Measurements from ENCODE around the gene TUBB2B. TPM values are rescaled to one million over a fixed set of nuclear protein-coding genes. Genes with fewer than 3 reads are reported as not detected.
A peak's percentile ranks its signal among the peaks of the same experiment; 100 is the strongest.

The TUBB2B gene
- 22.1 and 26.7 TPM in 2 replicates for total RNA-seq (2014; rRNA removed; shearing (Covaris generic))

- DNase-seq (ENCODE audit: low read depth): no peak
Observed at GRCh38 chr6:3227363-3228045, at the start of gene TUBB2B. Gene TUBB2B (minus strand): TSS chr6:3227653. CDS start chr6:3227543, 110 bp downstream.

GRCh38 chr6:3277251-3277650, 49.8 kb upstream of the TUBB2B start:
- DNase-seq (ENCODE audit: low read depth): no peak

DNA sequence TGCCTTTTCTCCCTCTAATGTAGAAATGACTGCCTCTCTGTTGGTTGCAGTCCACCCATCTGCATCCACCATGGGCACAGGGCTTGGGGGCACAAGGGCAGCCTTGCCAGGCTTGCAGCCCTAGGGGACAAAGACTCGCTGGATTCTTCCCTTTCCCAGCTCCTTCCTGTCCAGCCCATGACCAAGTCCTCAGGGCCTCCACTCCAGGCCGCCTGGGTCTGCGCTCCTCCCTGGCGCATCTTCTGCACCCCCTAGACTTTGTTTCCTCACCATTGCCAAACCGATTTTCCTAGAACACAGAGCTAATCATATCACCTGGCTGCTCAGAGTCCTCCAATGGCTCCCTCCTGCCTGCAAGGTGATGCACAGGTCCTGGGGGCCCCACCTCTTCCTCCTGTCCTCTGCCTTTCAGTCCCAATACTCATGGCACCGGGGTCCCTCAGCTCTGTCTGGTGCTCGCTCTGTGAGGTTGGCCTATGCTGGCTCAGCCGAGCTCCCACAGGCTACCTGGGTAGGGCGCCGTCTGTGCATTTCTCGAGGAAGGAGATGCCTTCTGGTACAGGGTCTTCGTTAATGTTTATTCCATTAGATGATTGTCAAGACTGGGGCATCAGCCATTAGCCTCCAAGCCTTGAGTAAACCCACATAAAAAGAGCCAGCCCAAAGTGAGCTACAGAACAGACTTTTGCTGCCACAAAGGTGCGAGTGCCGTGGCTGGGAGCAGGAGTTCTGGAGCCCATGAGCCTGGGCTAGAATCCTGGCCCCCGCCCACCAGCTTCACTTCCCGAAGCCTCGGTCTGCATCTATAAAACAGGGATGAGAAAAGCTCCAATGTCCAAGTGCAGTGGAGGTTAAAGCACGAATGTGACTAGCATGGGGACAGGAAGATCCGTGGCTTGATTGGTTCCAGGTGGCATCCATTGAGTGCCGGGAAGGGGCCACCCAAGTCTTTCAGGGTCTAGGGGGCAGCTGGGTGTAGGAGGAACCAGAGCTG, 49.0 kb upstream of the TUBB2B start:
- DNase-seq (ENCODE audit: low read depth): no peak

DNA sequence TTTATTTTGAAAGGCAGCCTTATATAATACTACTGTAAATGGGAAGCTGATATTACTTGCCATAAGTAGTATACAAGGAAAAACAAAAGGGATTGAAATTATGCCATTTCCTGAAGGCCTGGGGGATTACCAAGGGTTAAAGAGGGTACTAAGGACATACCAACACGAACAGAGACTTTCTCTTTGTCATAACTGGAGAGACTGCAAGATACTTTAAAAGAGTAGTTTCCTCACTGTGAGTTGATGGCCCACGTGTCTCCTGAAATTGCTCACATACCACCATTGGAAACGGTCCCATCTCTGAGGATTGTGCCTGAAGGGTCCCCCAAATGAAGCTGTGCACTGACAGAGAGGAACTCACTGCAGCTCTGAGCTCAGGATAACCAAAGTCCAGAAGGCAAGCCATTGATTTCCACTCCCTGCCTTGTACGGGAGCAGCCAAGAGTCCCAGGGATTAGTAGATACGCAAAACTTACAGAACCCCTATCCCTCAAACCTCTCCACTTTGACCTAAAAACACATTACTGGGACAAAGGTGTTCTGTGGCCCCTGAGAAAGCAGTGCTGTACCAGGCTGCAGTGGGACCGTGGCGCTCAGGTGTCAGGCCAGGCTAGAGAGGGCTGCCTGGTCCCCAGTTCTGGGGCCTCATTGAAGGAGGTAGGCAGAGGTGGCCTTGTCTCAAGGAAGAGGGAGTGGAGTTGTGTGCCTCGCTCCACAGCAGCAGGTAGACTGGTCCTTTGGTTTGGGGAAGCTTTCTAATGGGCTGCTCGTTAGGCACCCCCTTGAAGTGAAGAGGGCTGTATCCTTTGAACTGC, 46.5 kb upstream of the TUBB2B start:
- no peak for DNase-seq (ENCODE audit: low read depth)

DNA sequence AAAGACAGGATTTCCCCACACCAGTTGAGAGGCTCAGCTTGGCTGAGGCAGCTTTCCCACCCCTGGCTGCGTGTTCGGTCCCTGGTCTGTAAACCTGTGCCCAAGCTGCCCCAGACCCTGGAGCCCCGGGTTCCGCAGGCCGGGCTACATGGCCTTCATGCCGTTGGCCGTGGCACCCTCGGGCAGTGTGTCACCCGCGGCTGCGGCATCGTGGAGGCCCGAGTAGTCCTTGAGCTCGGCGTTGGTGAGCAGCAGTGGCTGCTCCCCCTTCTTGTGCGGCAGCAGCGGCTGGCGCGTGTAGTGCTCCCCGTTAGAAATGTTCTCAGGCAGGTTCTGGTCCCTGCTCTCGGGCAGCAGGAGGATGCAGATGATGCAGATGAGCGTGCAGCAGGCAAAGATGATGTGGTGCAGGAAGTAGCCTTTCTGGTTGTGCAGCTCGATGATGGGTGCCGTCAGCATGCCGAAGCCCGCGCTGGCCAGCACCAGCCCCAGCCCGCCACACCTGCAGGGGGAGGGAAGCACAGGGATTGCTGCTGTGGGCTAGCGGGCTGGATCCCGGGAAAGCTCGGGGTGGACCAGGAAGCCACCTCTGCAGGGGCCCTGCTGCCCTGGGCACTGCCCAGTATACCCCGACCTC, 45.6 kb upstream of the TUBB2B start:
- no peak for DNase-seq (ENCODE audit: low read depth)

- no peak for DNase-seq (ENCODE audit: low read depth)
Observed at GRCh38 chr6:3271756-3272155, 44.3 kb upstream of the TUBB2B start.

DNA sequence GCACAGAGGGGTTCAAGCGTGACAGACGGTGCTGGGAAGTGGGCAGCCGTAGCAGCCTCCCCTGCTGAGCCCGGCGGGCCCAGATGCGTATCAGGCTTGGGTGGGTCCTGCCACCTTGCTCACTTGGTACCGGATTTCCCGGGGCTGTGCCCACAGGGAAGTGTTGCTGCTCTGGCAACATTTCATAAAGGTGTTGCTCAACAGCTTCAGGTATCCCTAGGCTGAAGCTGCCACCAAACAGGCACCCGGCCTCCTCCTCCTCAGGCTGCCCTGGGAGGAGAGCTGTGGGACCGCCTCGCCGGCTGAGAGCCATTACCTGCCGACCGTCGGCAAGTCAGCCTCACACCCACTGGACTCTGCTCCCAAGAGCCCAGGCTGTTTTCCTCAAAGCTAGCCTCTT, 42.8 kb upstream of the TUBB2B start:
- DNase-seq (ENCODE audit: low read depth): no peak

GRCh38 chr6:3269281-3269975, 42.0 kb upstream of the TUBB2B start:
- no peak for DNase-seq (ENCODE audit: low read depth)

GRCh38 chr6:3268680-3269079, 41.2 kb upstream of the TUBB2B start:
- no peak for DNase-seq (ENCODE audit: low read depth)

DNA sequence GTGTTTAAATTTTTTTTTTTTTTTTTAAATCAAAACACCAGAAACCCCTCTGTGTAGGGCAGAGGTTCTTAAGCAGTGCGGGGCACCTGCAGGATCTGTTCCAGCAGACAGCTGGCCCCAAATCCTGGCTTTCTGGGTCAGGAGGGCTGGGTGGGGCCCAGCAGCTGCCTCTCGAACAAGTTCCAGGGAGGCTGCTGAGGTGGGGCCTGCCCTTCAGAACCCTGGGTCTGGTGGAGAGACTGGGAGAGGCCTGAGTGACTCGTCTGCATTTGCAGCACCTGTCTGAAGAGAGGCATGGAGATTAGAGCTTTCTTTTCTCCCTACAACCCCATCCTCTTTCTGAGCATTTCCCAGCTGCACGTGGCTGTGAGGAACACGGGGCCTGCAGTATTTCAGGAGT, 39.7 kb upstream of the TUBB2B start:
- no peak for DNase-seq (ENCODE audit: low read depth)

- no peak for DNase-seq (ENCODE audit: low read depth)
Observed at GRCh38 chr6:3266170-3266569, 38.7 kb upstream of the TUBB2B start.

- no peak for DNase-seq (ENCODE audit: low read depth)
Observed at GRCh38 chr6:3265671-3266070, 38.2 kb upstream of the TUBB2B start.

- no peak for DNase-seq (ENCODE audit: low read depth)
Observed at GRCh38 chr6:3264356-3264755, 36.9 kb upstream of the TUBB2B start.

DNA sequence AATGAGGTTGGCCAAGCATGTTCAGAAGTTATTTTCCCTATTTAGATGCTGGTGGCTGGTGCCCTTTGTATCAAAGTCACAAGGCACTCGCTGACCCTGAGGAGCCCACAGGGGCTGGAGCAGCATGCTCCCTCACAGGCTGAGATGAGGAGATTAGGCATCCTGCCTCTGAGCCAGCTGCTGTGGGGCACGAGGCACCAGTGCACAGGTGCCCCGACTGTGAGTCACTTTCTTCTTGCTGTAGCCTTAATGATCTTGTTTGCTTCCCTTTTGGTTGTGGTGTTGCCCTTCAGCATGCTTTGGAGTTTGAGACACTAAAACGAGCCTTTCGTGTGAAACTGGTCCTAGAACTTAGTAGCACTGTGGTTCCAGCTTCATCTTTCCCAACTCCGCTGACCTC, 35.6 kb upstream of the TUBB2B start:
- no peak for DNase-seq (ENCODE audit: low read depth)

GRCh38 chr6:3261921-3262320, 34.5 kb upstream of the TUBB2B start:
- DNase-seq (ENCODE audit: low read depth): no peak

DNA sequence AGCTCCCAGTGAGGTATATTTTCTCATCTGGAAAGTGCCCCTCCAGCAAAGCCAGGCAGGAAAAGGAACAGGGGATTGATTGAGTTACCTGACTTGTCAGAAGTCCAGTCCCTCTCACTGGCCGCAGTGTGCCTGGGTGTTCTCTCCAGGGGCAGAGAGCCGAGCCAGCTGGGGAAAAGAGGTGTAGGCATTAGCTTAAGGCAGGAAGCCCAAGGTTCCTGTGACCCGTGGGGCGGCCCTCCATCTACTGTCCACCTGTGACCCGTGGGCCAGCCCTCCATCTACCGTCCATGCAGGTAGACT, 34.0 kb upstream of the TUBB2B start:
- no peak for DNase-seq (ENCODE audit: low read depth)

- DNase-seq (ENCODE audit: low read depth): no peak
Observed at GRCh38 chr6:3260772-3261517, 33.5 kb upstream of the TUBB2B start.

- no peak for DNase-seq (ENCODE audit: low read depth)
Observed at GRCh38 chr6:3260296-3260695, 32.8 kb upstream of the TUBB2B start.

DNA sequence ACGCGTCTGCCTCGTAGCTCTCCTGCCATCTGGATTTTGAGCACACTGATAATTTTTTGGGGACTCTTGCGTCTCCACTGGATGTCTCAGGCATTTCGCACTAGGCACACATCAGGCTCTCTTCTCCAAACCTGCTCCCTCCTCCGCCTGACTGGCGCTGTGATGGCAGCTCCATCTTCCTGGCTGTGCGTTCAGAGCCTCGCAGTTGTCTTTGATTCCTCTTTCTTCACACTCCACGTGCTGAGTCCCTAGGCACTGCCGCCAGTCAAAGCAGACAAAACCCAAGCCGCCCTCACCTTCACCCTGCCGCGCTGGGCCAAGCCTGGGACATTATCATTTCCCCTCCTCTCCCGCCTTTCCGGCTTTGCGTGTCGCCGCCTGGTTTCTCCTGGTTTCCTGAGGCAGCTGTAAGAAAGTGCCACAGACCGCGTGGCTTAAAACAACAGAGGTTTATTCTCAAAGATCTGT, 32.1 kb upstream of the TUBB2B start:
- peak; percentile 53 for DNase-seq (ENCODE audit: low read depth)

Measured in RPMI7951 (cell line).